Neutrophil (primary cell): ENCODE results near the gene OR51B2.
"Not testable (repeated sequence)": the region's sequence is repeated elsewhere in the genome, so short reads cannot be mapped to it uniquely, and the experiment has no call there.

Experiments used
- H3K27ac ChIP-seq: fragments of 200-600 bp; sonication (generic); 2 replicates; pipeline ENCODE4 v1.5.1; 2016; ENCODE audit warnings: mild to moderate bottlenecking, moderate library complexity
- H3K27me3 ChIP-seq: fragments of 200-600 bp; sonication (generic); 2 replicates; pipeline ENCODE4 v1.6.0; 2016; ENCODE audit warnings: mild to moderate bottlenecking
- H3K36me3 ChIP-seq: fragments of 200-600 bp; sonication (generic); 2 replicates; pipeline ENCODE4 v1.5.1; 2017
- H3K4me1 ChIP-seq, 2 experiments: fragments of 200-600 bp in 1 of 2; sonication (generic) in 1 of 2; 1 replicate in 1 of 2; 2 replicates in 1 of 2; pipeline versions ENCODE4 v1.5.1 to v1.6.1; 2013 to 2016; ENCODE audit warnings: low read depth in 1 of 2, low read length in 1 of 2, mild to moderate bottlenecking in 1 of 2, moderate library complexity in 1 of 2; ENCODE audit not compliant: control insufficient read depth in 1 of 2, insufficient read depth in 1 of 2
- H3K4me3 ChIP-seq, 2 experiments: fragments of 200-600 bp in 1 of 2; sonication (generic) in 1 of 2; 1 replicate in 1 of 2; 2 replicates in 1 of 2; pipeline ENCODE4 v1.5.1; 2013 to 2016; ENCODE audit warnings: low read depth in 1 of 2, low read length in 1 of 2, mild to moderate bottlenecking in 1 of 2, moderate library complexity in 1 of 2
- H3K9me3 ChIP-seq: fragments of 200-600 bp; sonication (generic); 2 replicates; pipeline ENCODE4 v1.5.1; 2016
- CTCF ChIP-seq: fragments of 200-600 bp; sonication (generic); IDR thresholded peaks from 2 replicates; pipeline ENCODE4 v1.5.1; 2016; ENCODE audit warnings: antibody characterized with exemption

The OR51B2 gene

GRCh38 chr11:5335170-5335569 lies 11.1 kb upstream of the OR51B2 start:
- no peaks in the 10 kb centered on the region for H3K9me3 ChIP-seq
- no peaks in the 10 kb centered on the region for H3K4me1 ChIP-seq
- H3K27me3 ChIP-seq, result no peaks in the 10 kb centered on the region
- H3K27ac ChIP-seq, result no peak overlapping the region
- no peaks in the 10 kb centered on the region for H3K36me3 ChIP-seq
- no peak for TF ChIP-seq CTCF
- no peak overlapping the region for H3K4me3 ChIP-seq

GRCh38 chr11:5317292-5317691 lies 6.8 kb downstream of the OR51B2 start:
- H3K9me3 ChIP-seq, result no peaks in the 10 kb centered on the region
- no peak overlapping the region for H3K27ac ChIP-seq
- H3K36me3 ChIP-seq, result no peaks in the 10 kb centered on the region
- no peaks in the 10 kb centered on the region for H3K4me1 ChIP-seq
- TF ChIP-seq CTCF, result no peak
- H3K27me3 ChIP-seq, result no peaks in the 10 kb centered on the region
- H3K4me3 ChIP-seq, result no peak overlapping the region

- H3K27me3 ChIP-seq, H3K4me3 ChIP-seq, H3K4me1 ChIP-seq, H3K27ac ChIP-seq, H3K36me3 ChIP-seq, H3K9me3 ChIP-seq: not testable (repeated sequence)
Measured at GRCh38 chr11:5313326-5314023, 10.6 kb downstream of the OR51B2 start.

- H3K4me3 ChIP-seq, result no peak overlapping the region
- no peak overlapping the region for H3K27ac ChIP-seq
- no peak for TF ChIP-seq CTCF
- no peaks in the 10 kb centered on the region for H3K36me3 ChIP-seq
- no peaks in the 10 kb centered on the region for H3K9me3 ChIP-seq
- H3K27me3 ChIP-seq, result no peaks in the 10 kb centered on the region
- H3K4me1 ChIP-seq, result no peaks in the 10 kb centered on the region
Measured at GRCh38 chr11:5310423-5310822, 13.7 kb downstream of the OR51B2 start.

- H3K4me3 ChIP-seq, result no peak overlapping the region
- no peaks in the 10 kb centered on the region for H3K4me1 ChIP-seq
- H3K9me3 ChIP-seq, result no peaks in the 10 kb centered on the region
- no peak for TF ChIP-seq CTCF
- H3K27me3 ChIP-seq, result no peaks in the 10 kb centered on the region
- H3K36me3 ChIP-seq, result no peaks in the 10 kb centered on the region
- H3K27ac ChIP-seq, result no peak overlapping the region
Measured at GRCh38 chr11:5307256-5308019, 16.7 kb downstream of the OR51B2 start.

GRCh38 chr11:5304046-5304445 lies 20.1 kb downstream of the OR51B2 start:
- Histone ChIP-seq H3K27me3 (no peaks in the 10 kb centered on the region), H3K4me1 (no peaks in the 10 kb centered on the region), H3K36me3 (no peaks in the 10 kb centered on the region), H3K27ac (no peak overlapping the region), H3K4me3 (no peak overlapping the region), H3K9me3 (no peaks in the 10 kb centered on the region)
- no peak for TF ChIP-seq CTCF
